ENCODE measurements around the gene MEIOB. TPM values are rescaled to one million over a fixed set of nuclear protein-coding genes. Genes with fewer than 3 reads are reported as not detected.

The MEIOB gene
- total RNA-seq, 2 experiments from 2014 or later: not detected

- Histone ChIP-seq H3K4me1 (ENCODE audit: insufficient read depth, low read length) (peaks cover 5% of the 10 kb centered on the region), H3K27ac (ENCODE audit: low read depth in 1 of 2, low read length in 2 of 2) (no peak overlapping the region), H3K27me3 (ENCODE audit: control insufficient read depth in 1 of 2, insufficient read depth in 2 of 2, low read length in 2 of 2) (peaks cover 22 to 48% of the 10 kb centered on the region in 2 experiments), H3K36me3 (ENCODE audit: insufficient read depth, low read length) (no peaks in the 10 kb centered on the region), H3K4me3 (ENCODE audit: low read length) (no peak overlapping the region), H3K9me3 (ENCODE audit: control insufficient read depth in 1 of 2, insufficient read depth in 1 of 2, low read length in 2 of 2) (peaks cover 0 to 22% of the 10 kb centered on the region in 2 experiments)
- H3K27me3 Mint-ChIP-seq: peaks cover 34% of the 10 kb centered on the region
- intact Hi-C loops (cut with DNase I, micrococcal nuclease): no loop called here
- ChIA-PET POLR2A (no interaction called here), CTCF (no interaction called here)
- no peaks in the 10 kb centered on the region for H3K4me1 Mint-ChIP-seq (ENCODE audit: low read depth)
- no peak overlapping the region for H3K27ac Mint-ChIP-seq
- H3K4me3 Mint-ChIP-seq: no peak overlapping the region
- no peaks in the 10 kb centered on the region for H3K9me3 Mint-ChIP-seq
- no peak for ATAC-seq (ENCODE audit: poor library complexity)
- DNase-seq: no peak
- TF ChIP-seq CTCF (IDR thresholded peaks at IDR 0.05): no peak
- H3K36me3 Mint-ChIP-seq (ENCODE audit: low read depth): no peaks in the 10 kb centered on the region
Observed at GRCh38 chr16:1914988-1915387, 43.0 kb upstream of the MEIOB start.

- H3K4me1 ChIP-seq (ENCODE audit: insufficient read depth, low read length): peaks cover 5% of the 10 kb centered on the region
- H3K4me3 Mint-ChIP-seq: no peak overlapping the region
- no peak overlapping the region for H3K4me3 ChIP-seq (ENCODE audit: low read length)
- H3K27me3 ChIP-seq (ENCODE audit: control insufficient read depth in 1 of 2, insufficient read depth in 2 of 2, low read length in 2 of 2): peaks cover 22 to 44% of the 10 kb centered on the region in 2 experiments
- DNase-seq: peak in 1 of 14 experiments; percentile 10
- H3K27ac ChIP-seq (ENCODE audit: low read depth in 1 of 2, low read length in 2 of 2): no peak overlapping the region
- peaks cover 34% of the 10 kb centered on the region for H3K27me3 Mint-ChIP-seq
- no peaks in the 10 kb centered on the region for H3K36me3 ChIP-seq (ENCODE audit: insufficient read depth, low read length)
- H3K4me1 Mint-ChIP-seq (ENCODE audit: low read depth): no peaks in the 10 kb centered on the region
- no peaks in the 10 kb centered on the region for H3K9me3 Mint-ChIP-seq
- H3K36me3 Mint-ChIP-seq (ENCODE audit: low read depth): no peaks in the 10 kb centered on the region
- intact Hi-C loops (cut with DNase I, micrococcal nuclease): no loop called here
- H3K9me3 ChIP-seq (ENCODE audit: control insufficient read depth in 1 of 2, insufficient read depth in 1 of 2, low read length in 2 of 2): peaks cover 0 to 15% of the 10 kb centered on the region in 2 experiments
- ATAC-seq (ENCODE audit: poor library complexity): no peak
- ChIA-PET POLR2A (no interaction called here), CTCF (no interaction called here)
- no peak overlapping the region for H3K27ac Mint-ChIP-seq
- no peak for TF ChIP-seq CTCF (IDR thresholded peaks at IDR 0.05)
Observed at GRCh38 chr16:1914084-1914608, 42.2 kb upstream of the MEIOB start.

GRCh38 chr16:1913327-1914083 is 41.5 kb upstream of the MEIOB start:
- TF ChIP-seq CTCF (IDR thresholded peaks at IDR 0.05): no peak
- intact Hi-C loops (cut with DNase I, micrococcal nuclease): no loop called here
- Histone ChIP-seq H3K27ac (ENCODE audit: low read depth in 1 of 2, low read length in 2 of 2) (no peak overlapping the region), H3K9me3 (ENCODE audit: control insufficient read depth in 1 of 2, insufficient read depth in 1 of 2, low read length in 2 of 2) (peaks cover 0 to 12% of the 10 kb centered on the region in 2 experiments), H3K27me3 (ENCODE audit: control insufficient read depth in 1 of 2, insufficient read depth in 2 of 2, low read length in 2 of 2) (peaks cover 19 to 44% of the 10 kb centered on the region in 2 experiments), H3K36me3 (ENCODE audit: insufficient read depth, low read length) (no peaks in the 10 kb centered on the region), H3K4me3 (ENCODE audit: low read length) (no peak overlapping the region), H3K4me1 (ENCODE audit: insufficient read depth, low read length) (peaks cover 3% of the 10 kb centered on the region)
- no peak for DNase-seq
- no peak overlapping the region for H3K27ac Mint-ChIP-seq
- peaks cover 30% of the 10 kb centered on the region for H3K27me3 Mint-ChIP-seq
- no peaks in the 10 kb centered on the region for H3K9me3 Mint-ChIP-seq
- ChIA-PET POLR2A (no interaction called here), CTCF (no interaction called here)
- no peak overlapping the region for H3K4me3 Mint-ChIP-seq
- no peak for ATAC-seq (ENCODE audit: poor library complexity)
- no peaks in the 10 kb centered on the region for H3K4me1 Mint-ChIP-seq (ENCODE audit: low read depth)
- H3K36me3 Mint-ChIP-seq (ENCODE audit: low read depth): no peaks in the 10 kb centered on the region

All from CD4-positive, alpha-beta T cell (primary cell).